Osteoblast (primary cell): ENCODE results near the gene GCK. TPM values are rescaled to one million over a fixed set of nuclear protein-coding genes. Genes with fewer than 3 reads are reported as not detected.
"Not testable (repeated sequence)": the region's sequence is repeated elsewhere in the genome, so short reads cannot be mapped to it uniquely, and the experiment has no call there.

Source experiments
- DNase-seq: peaks from one replicate; pipeline ENCODE4 v3.0.0; 2011; ENCODE audit warnings: low spot score, mixed read lengths; ENCODE audit not compliant: insufficient read length; ENCODE audit errors: missing footprints
- H2AFZ ChIP-seq: 2 replicates; pipeline ENCODE4 v1.6.0; 2011; ENCODE audit warnings: mild to moderate bottlenecking, low read length
- H3K27ac ChIP-seq: 2 replicates; pipeline ENCODE4 v1.5.1; 2011; ENCODE audit warnings: mild to moderate bottlenecking, low read depth, low read length, moderate library complexity
- H3K27me3 ChIP-seq: 2 replicates; pipeline ENCODE4 v1.6.0; 2012; ENCODE audit warnings: mild to moderate bottlenecking, control low read depth, inconsistent platforms, low read length, moderate library complexity; ENCODE audit not compliant: insufficient read depth
- H3K36me3 ChIP-seq: 2 replicates; pipeline ENCODE4 v1.5.1; 2011; ENCODE audit warnings: mild to moderate bottlenecking, low read length, control low read depth, moderate library complexity; ENCODE audit not compliant: insufficient read depth
- H3K4me1 ChIP-seq: 2 replicates; pipeline ENCODE4 v1.5.1; 2011; ENCODE audit warnings: mild to moderate bottlenecking, low read length, control low read depth, moderate library complexity; ENCODE audit not compliant: insufficient read depth
- H3K4me2 ChIP-seq: 2 replicates; pipeline ENCODE4 v1.6.0; 2011; ENCODE audit warnings: mild to moderate bottlenecking, low read length; ENCODE audit not compliant: insufficient read depth
- H3K4me3 ChIP-seq: fragments of 200-600 bp; sonication (generic); 3 replicates; pipeline ENCODE4 v1.5.1; 2012; ENCODE audit warnings: mild to moderate bottlenecking, low read length, inconsistent platforms; ENCODE audit not compliant: insufficient read depth
- H3K79me2 ChIP-seq: 2 replicates; pipeline ENCODE4 v1.6.0; 2012; ENCODE audit warnings: mild to moderate bottlenecking, low read length, control low read depth, inconsistent platforms; ENCODE audit not compliant: insufficient read depth
- H3K9me3 ChIP-seq: 2 replicates; pipeline ENCODE4 v1.5.1; 2011; ENCODE audit warnings: low read depth, low read length, control low read depth
- H4K20me1 ChIP-seq: 2 replicates; pipeline ENCODE4 v1.6.0; 2012; ENCODE audit warnings: mild to moderate bottlenecking, low read length, control low read depth; ENCODE audit not compliant: insufficient read depth
- total RNA-seq: library from RNA; depleted of rRNA; stranded (reverse); fragments of >200 nt; gene quantifications from 2 replicates; pipeline ENCODE4 v1.2.3, GENCODE V29; 2012
- TF ChIP-seq, protein P1 (sequence below): IDR thresholded peaks from 2 replicates; pipeline ENCODE4 v1.5.1; 2011; ENCODE audit warnings: mild to moderate bottlenecking, low read depth, low read length, moderate library complexity; ENCODE audit errors: extremely low read depth

Gene GCK
- total RNA-seq, 1 donor: not detected

GRCh38 chr7:44131173-44132029, 57.8 kb downstream of the GCK start:
- Histone ChIP-seq H4K20me1 (no peaks in the 10 kb centered on the region), H2AFZ (no peak overlapping the region), H3K27me3 (no peaks in the 10 kb centered on the region), H3K9me3 (no peaks in the 10 kb centered on the region), H3K79me2 (no peaks in the 10 kb centered on the region), H3K27ac (no peak overlapping the region), H3K4me3 (no peak overlapping the region), H3K4me2 (no peak overlapping the region), H3K4me1 (peaks cover 9% of the 10 kb centered on the region), H3K36me3 (no peaks in the 10 kb centered on the region)
- TF ChIP-seq, protein P1, sequence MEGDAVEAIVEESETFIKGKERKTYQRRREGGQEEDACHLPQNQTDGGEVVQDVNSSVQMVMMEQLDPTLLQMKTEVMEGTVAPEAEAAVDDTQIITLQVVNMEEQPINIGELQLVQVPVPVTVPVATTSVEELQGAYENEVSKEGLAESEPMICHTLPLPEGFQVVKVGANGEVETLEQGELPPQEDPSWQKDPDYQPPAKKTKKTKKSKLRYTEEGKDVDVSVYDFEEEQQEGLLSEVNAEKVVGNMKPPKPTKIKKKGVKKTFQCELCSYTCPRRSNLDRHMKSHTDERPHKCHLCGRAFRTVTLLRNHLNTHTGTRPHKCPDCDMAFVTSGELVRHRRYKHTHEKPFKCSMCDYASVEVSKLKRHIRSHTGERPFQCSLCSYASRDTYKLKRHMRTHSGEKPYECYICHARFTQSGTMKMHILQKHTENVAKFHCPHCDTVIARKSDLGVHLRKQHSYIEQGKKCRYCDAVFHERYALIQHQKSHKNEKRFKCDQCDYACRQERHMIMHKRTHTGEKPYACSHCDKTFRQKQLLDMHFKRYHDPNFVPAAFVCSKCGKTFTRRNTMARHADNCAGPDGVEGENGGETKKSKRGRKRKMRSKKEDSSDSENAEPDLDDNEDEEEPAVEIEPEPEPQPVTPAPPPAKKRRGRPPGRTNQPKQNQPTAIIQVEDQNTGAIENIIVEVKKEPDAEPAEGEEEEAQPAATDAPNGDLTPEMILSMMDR: peak; percentile 50
- DNase-seq: peak; percentile 78

- peak; percentile 66 for DNase-seq
Measured at GRCh38 chr7:44128721-44129582, 60.3 kb downstream of the GCK start.

GRCh38 chr7:44127161-44127560, 62.1 kb downstream of the GCK start:
- no peak overlapping the region for H3K4me2 ChIP-seq
- no peak overlapping the region for H2AFZ ChIP-seq

More at GRCh38 chr7:44128721-44129582, 60.3 kb downstream of the GCK start:
- Histone ChIP-seq H3K4me3 (no peak overlapping the region), H3K9me3 (no peaks in the 10 kb centered on the region), H3K36me3 (no peaks in the 10 kb centered on the region), H4K20me1 (no peaks in the 10 kb centered on the region), H3K27ac (no peak overlapping the region), H3K79me2 (no peaks in the 10 kb centered on the region), H3K27me3 (no peaks in the 10 kb centered on the region), H3K4me1 (peaks cover 9% of the 10 kb centered on the region), H3K4me2 (no peak overlapping the region), H2AFZ (no peak overlapping the region)
- TF ChIP-seq, protein P1: no peak

GRCh38 chr7:44126574-44126973, 62.7 kb downstream of the GCK start:
- H3K9me3 ChIP-seq, H3K27ac ChIP-seq, H3K4me2 ChIP-seq, H3K27me3 ChIP-seq, DNase-seq, H3K4me3 ChIP-seq, H3K36me3 ChIP-seq, H2AFZ ChIP-seq, H4K20me1 ChIP-seq: not testable (repeated sequence)
- Histone ChIP-seq H3K79me2 (peaks cover 13% of the 10 kb centered on the region), H3K4me1 (peaks cover 11% of the 10 kb centered on the region)

More at GRCh38 chr7:44127161-44127560, 62.1 kb downstream of the GCK start:
- no peaks in the 10 kb centered on the region for H4K20me1 ChIP-seq
- no peaks in the 10 kb centered on the region for H3K9me3 ChIP-seq
- TF ChIP-seq, protein P1: no peak
- peaks cover 7% of the 10 kb centered on the region for H3K79me2 ChIP-seq
- no peaks in the 10 kb centered on the region for H3K27me3 ChIP-seq
- H3K36me3 ChIP-seq: no peaks in the 10 kb centered on the region
- H3K4me1 ChIP-seq: peaks cover 14% of the 10 kb centered on the region
- DNase-seq: no peak
- no peak overlapping the region for H3K27ac ChIP-seq
- no peak overlapping the region for H3K4me3 ChIP-seq
